RWPE2 (cell line): ENCODE results near the gene VPS8.
"Not testable (repeated sequence)": the region's sequence is repeated elsewhere in the genome, so short reads cannot be mapped to it uniquely, and the experiment has no call there.

Source experiments
- ATAC-seq: fragments of 200-7000 bp; cut with Tn5 transposase; 3 replicates; pipeline ENCODE4 v1.9.1; 2021; ENCODE audit warnings: low read depth
- DNase-seq: peaks from one replicate; pipeline ENCODE4 v3.0.0-alpha.2; 2020; ENCODE audit warnings: low spot score
- H3K27ac ChIP-seq: fragments of 450-650 bp; 2 replicates; pipeline ENCODE4 v1.5.1; 2017; ENCODE audit warnings: mild to moderate bottlenecking; ENCODE audit not compliant: poor library complexity, severe bottlenecking
- H3K27me3 ChIP-seq: fragments of 250-450 bp; sonication (Bioruptor Pico); 2 replicates; pipeline ENCODE4 v1.5.1; 2021; ENCODE audit warnings: mild to moderate bottlenecking, moderate library complexity; ENCODE audit not compliant: insufficient read depth, poor library complexity, severe bottlenecking
- H3K36me3 ChIP-seq: fragments of 250-450 bp; sonication (Bioruptor Pico); 2 replicates; pipeline ENCODE4 v1.5.1; 2020; ENCODE audit warnings: low read depth, mild to moderate bottlenecking, moderate library complexity
- H3K4me1 ChIP-seq: fragments of 250-450 bp; sonication (Bioruptor Pico); 2 replicates; pipeline ENCODE4 v1.5.1; 2021; ENCODE audit warnings: mild to moderate bottlenecking, moderate library complexity; ENCODE audit not compliant: insufficient read depth, poor library complexity, severe bottlenecking
- H3K4me3 ChIP-seq: fragments of 250-450 bp; sonication (Bioruptor Pico); 2 replicates; pipeline ENCODE4 v1.5.1; 2021; ENCODE audit warnings: mild to moderate bottlenecking, moderate library complexity; ENCODE audit not compliant: severe bottlenecking
- H3K9me3 ChIP-seq: fragments of 250-450 bp; sonication (Bioruptor Pico); 2 replicates; pipeline ENCODE4 v1.5.1; 2021; ENCODE audit warnings: mild to moderate bottlenecking, moderate library complexity; ENCODE audit not compliant: severe bottlenecking
- TF ChIP-seq, protein P1 (sequence below): fragments of 450-650 bp; IDR thresholded peaks from one replicate; pipeline ENCODE4 v1.5.1; 2017; ENCODE audit warnings: mild to moderate bottlenecking, moderate library complexity; ENCODE audit not compliant: poor library complexity, severe bottlenecking

Gene VPS8

DNA sequence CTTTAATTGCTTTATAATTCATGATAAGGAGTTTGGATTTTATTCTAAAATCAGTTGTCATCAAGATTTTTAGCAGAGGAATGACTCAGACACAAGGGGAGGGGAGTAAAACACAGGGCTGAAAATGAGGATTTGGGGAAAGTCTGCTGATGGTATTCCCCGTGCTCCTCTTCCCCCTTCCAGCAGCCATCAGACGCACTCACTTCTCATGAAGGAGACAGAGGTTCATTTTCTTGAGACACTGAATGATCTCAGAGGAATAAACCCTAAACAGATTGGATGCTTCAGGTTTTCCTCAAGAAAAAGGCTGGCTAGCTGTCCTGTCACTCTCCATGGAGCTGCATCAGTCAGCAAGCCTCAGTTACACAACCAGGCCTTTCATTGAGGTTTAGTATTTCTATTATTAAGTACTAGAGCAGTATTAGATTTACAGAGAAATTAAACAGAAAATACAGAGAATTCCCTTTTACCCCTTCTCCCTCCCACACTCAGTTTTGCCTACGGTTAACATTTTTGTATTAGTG is 174.5 kb downstream of the VPS8 start:
- ATAC-seq (no peak), DNase-seq (no peak)
- Histone ChIP-seq H3K27me3 (no peaks in the 10 kb centered on the region), H3K36me3 (0 out of 2 replicates have a peak, but pooled peaks cover 3% of the 10 kb centered on the region), H3K27ac (no peak overlapping the region), H3K9me3 (no peaks in the 10 kb centered on the region), H3K4me3 (no peak overlapping the region), H3K4me1 (no peaks in the 10 kb centered on the region)
- TF ChIP-seq, protein P1, sequence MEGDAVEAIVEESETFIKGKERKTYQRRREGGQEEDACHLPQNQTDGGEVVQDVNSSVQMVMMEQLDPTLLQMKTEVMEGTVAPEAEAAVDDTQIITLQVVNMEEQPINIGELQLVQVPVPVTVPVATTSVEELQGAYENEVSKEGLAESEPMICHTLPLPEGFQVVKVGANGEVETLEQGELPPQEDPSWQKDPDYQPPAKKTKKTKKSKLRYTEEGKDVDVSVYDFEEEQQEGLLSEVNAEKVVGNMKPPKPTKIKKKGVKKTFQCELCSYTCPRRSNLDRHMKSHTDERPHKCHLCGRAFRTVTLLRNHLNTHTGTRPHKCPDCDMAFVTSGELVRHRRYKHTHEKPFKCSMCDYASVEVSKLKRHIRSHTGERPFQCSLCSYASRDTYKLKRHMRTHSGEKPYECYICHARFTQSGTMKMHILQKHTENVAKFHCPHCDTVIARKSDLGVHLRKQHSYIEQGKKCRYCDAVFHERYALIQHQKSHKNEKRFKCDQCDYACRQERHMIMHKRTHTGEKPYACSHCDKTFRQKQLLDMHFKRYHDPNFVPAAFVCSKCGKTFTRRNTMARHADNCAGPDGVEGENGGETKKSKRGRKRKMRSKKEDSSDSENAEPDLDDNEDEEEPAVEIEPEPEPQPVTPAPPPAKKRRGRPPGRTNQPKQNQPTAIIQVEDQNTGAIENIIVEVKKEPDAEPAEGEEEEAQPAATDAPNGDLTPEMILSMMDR, result no peak

DNA sequence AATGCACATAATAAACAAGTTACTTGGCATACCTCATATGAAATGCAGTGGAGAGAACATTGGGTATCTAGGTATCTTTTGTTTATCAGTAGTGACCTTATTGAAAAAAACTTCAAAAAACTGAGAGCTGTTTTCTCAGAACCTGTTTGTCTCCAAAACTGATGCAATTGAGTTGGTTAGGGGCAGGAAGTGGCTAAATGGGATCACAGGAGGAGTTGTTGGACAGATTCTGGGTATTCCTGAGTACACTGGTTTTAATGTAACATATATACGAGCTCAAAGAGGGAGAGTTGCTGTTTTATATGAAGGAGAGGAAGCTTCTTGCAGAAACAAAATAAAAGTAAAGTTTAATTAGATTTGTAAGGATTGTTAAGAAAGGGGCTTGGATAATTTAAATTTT is 181.4 kb downstream of the VPS8 start:
- TF ChIP-seq, protein P1, result no peak
- Histone ChIP-seq H3K9me3 (no peaks in the 10 kb centered on the region), H3K4me3 (no peak overlapping the region), H3K27me3 (no peaks in the 10 kb centered on the region), H3K4me1 (no peaks in the 10 kb centered on the region), H3K36me3 (peaks cover 8% of the 10 kb centered on the region; the same call in 1 of the 2 replicates), H3K27ac (no peak overlapping the region)
- DNase-seq (no peak), ATAC-seq (no peak)

DNA sequence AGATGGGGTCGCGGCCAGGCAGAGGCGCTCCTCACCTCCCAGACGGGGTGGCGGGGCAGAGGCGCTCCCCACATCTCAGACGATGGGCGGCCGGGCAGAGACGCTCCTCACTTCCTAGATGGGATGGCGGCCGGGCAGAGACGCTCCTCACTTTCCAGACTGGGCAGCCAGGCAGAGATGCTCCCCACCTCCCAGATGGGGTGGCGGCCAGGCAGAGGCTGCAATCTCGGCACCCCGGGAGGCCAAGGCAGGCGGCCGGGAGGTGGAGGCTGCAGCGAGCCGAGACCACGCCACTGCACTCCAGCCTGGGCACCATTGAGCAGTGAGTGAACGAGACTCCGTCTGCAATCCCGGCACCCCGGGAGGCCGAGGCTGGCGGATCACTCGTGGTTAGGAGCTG is 191.9 kb downstream of the VPS8 start:
- not testable (repeated sequence) for ATAC-seq, DNase-seq

DNA sequence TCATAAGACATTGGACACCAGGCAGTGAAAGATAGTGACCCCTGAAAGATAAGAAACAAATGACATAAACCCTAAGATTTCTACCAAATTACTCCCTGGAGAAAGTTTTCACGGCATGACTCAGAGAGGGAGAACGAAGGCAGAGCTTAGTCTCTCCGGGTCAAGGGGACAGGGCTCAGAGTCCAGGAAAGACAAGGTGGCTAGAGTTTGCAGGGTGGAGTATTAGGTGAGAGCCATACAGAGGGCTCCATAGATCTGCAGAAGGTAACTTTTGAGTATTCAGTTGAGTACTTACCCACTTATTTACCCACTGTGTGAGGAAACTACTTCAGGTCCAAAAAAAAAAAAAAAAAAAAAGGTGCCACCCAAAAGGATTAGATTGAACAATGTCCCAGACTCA is 197.7 kb downstream of the VPS8 start:
- no peaks in the 10 kb centered on the region for H3K4me1 ChIP-seq
- TF ChIP-seq, protein P1, result no peak
- no peak for DNase-seq

More for the DNA sequence above, 191.9 kb downstream of the VPS8 start:
- not testable (repeated sequence) for H3K4me3 ChIP-seq, H3K27ac ChIP-seq, H3K9me3 ChIP-seq, H3K27me3 ChIP-seq, H3K36me3 ChIP-seq, H3K4me1 ChIP-seq

DNA sequence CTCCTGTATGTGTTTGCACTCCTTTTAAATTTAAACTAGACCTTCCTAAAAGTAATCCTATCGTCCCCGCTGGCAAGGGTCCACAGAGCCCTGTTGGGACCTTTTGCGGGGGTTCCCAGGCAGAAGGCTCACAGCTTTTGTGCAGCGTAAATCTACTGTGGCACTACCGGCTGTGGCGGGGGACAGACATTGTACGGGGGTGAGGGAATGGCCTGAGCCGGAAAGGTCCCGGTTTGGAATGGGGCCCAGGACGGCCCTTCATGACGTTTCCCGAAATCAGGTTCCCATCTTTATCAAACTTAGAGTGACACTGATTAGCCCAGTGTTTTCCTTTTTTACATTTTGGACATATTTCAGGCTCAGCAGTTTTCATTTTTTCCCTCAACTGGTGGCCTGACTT is 205.6 kb downstream of the VPS8 start:
- H3K4me1 ChIP-seq, ATAC-seq, H3K36me3 ChIP-seq, H3K9me3 ChIP-seq, H3K4me3 ChIP-seq, H3K27ac ChIP-seq, DNase-seq, H3K27me3 ChIP-seq: not testable (repeated sequence)

More for the DNA sequence above, 197.7 kb downstream of the VPS8 start:
- Histone ChIP-seq H3K9me3 (no peaks in the 10 kb centered on the region), H3K36me3 (no peaks in the 10 kb centered on the region), H3K27me3 (no peaks in the 10 kb centered on the region), H3K27ac (no peak overlapping the region), H3K4me3 (no peak overlapping the region)
- no peak for ATAC-seq

DNA sequence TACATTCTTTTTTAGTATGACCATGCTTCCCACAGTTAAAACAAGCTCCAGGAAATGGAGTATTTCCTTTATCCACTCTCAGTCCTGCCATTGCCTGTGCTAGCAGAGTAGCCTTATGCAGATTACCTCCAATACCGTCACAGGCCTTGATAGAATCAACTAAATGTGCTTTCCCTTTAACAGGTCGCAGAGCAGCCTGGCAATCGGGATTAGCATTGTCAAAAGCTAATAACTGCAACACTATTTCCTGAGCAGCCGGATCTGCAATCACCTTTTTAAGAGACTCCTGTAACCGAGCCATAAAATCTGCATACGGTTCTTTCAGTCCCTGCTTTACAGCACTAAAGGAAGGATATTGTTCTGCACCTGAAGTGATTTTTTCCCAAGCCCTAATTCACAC is 206.0 kb downstream of the VPS8 start:
- H3K9me3 ChIP-seq, H3K27me3 ChIP-seq, DNase-seq, H3K4me3 ChIP-seq, H3K36me3 ChIP-seq, H3K27ac ChIP-seq, ATAC-seq, H3K4me1 ChIP-seq: not testable (repeated sequence)
